ENCODE results near the gene BEND3.
"Not testable (repeated sequence)": the region's sequence is repeated elsewhere in the genome, so short reads cannot be mapped to it uniquely, and the experiment has no call there.

Gene BEND3

DNA sequence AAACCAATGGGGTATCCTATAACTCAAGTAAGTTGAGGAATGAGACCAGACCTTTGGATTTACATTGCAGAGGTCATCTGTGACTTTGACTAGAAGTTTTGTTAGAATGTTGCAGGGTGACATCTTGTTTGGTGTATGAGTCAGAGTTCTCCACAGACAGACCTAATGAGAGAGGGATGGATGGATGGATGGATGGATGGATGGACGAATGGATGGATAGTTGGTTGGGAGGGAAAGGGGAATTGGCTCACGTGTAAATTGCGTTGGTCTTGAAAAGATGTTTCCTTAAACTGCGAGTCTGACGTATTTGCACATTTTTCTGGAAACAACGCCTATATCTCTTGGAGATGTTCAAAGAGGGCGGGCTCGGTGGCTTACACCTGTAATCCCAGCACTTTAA is 88.3 kb downstream of the BEND3 start:
- no peak for DNase-seq

DNA sequence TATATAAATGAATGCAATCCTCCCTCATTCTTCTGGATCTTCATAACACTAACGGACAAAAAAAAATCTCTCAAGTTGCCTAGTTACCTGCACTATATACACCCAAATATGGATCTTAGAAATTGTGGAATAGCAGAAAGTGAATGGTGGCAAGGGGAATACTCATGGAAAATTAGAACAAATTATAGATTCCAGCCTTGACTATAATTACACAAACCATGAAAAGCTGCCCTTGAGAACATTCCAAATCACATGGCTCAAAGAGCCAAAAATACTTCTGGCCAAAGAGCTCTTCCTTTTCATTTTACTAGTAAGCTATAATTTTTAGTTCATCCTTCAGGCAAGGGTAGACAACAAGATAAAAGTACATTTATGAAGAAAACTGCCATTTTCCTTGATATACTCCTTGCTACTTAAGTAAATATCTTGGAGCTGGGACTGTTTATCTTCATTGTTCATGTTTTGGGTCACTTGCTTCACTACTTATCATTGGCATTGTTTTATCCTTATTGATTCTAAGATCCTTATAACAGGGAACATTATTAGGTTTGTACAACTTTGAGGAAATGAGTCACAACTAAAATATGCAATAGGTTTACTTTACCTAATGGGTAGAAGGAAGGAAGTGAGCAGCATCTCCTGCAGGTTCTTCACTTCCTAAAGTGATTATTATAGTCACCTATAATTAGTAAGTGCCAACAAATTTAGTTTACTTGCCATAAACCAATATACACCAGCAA is 93.7 kb downstream of the BEND3 start:
- no peak for DNase-seq

DNA sequence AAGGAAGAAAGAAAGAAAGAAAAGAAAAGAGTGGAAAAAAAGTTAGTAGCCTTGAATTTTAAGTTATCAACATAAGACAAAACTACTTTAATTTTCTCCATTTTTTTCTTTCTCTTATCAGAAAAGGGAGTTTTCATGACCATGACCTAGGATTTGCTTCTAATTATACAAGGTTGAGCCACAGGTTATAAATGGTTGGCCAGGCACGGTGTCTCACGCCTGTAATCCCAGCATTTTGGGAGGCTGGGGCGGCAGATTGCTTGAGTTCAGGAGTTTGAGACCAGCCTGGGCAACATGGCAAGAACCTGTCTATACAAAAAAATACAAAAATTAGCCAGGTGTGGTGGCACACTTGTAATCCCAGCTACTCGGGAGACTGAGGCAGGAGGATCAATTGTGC is 95.1 kb downstream of the BEND3 start:
- no peak for DNase-seq

DNA sequence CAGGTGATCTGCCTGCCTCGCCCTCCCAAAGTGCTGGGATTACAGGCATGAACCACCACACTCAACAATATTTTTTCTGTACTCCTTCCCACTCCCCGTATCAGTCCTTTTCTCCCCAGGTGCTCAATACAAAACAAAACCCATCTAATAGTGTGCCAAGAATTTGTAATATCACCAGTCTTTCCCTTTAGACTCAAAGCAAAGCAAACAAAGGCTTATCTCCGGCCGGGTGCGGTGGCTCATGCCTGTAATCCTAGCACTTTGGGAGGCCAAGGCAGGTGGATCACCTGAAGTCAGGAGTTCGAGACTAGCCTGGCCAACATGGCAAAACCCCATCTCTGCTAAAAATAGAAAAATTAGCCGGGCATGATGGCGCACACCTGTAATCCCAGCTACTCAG is 95.7 kb downstream of the BEND3 start:
- DNase-seq: not testable (repeated sequence)

DNA sequence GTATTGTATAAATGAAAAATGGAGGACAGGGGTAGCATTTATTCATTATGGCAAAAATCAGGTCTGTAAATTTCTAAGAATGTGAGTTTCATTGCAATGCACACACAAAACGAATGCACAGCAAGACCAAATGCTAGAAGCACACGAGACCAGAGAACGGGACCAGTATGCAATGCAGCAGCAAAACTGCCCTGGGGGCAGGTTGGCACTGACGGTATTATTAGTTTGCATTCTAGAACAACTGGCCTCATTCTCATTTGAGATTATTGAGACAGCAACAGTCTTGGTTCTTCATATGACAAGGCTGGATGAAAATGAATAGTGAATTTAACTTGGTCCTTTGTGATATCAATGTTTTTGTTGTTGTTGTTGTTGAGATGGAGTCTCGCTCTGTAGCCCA is 96.3 kb downstream of the BEND3 start:
- no peak for DNase-seq

All from DMS 273 treated with DMSO at 0.1 percent for 48 hours (cell line).